B cell (primary cell): Measurements from ENCODE around the gene CALML6. TPM values are rescaled to one million over a fixed set of nuclear protein-coding genes. Genes with fewer than 3 reads are reported as not detected.

Experiments used
- ATAC-seq: fragments of 200-7000 bp; cut with Tn5 transposase; one replicate; pipeline ENCODE4 v1.10.0; 2021; ENCODE audit warnings: low read depth, mild to moderate bottlenecking, moderate number of reproducible peaks, moderate library complexity
- CTCF ChIA-PET: fragments of 350-600 bp; sonication (Branson Sonifier 250); formaldehyde crosslinking; loops from one replicate; lab custom pipeline; 2021; ENCODE audit warnings: antibody characterized with exemption, inconsistent platforms; lab: Charles Lee
- POLR2A ChIA-PET: fragments of 350-600 bp; sonication (Branson Sonifier 250); formaldehyde crosslinking; loops from one replicate; lab custom pipeline; 2021; ENCODE audit warnings: antibody characterized with exemption; lab: Charles Lee
- DNase-seq: peaks from one replicate; pipeline ENCODE4 v3.0.0; 2013
- H2AFZ ChIP-seq: 2 replicates; pipeline ENCODE4 v1.6.1; 2012; ENCODE audit warnings: mild to moderate bottlenecking, low read depth, low read length; ENCODE audit not compliant: insufficient read depth, poor library complexity, severe bottlenecking
- H3K27ac ChIP-seq, 2 donors: 1 replicate in 1 of 2; 2 replicates in 1 of 2; pipeline ENCODE4 v1.5.1; 2012 to 2013; ENCODE audit warnings: low read length in 2 of 2, mild to moderate bottlenecking in 2 of 2, moderate library complexity in 1 of 2
- H3K27me3 ChIP-seq, 4 experiments: fragments of 200-600 bp in 1 of 4; sonication (generic) in 1 of 4; replicated peaks in 1 of 4; 1 replicate in 2 of 4; 2 replicates in 2 of 4; pipeline versions ENCODE4 v1.6.1 to v1.7.0; 2013 to 2016; ENCODE audit warnings: low read length in 3 of 4, mild to moderate bottlenecking in 2 of 4, mixed read lengths in 1 of 4, moderate library complexity in 1 of 4; ENCODE audit not compliant: insufficient read depth in 4 of 4, control insufficient read depth in 3 of 4; ENCODE audit errors: control extremely low read depth in 1 of 4
- H3K36me3 ChIP-seq, 2 experiments: replicated peaks in 1 of 2; 1 replicate in 1 of 2; 2 replicates in 1 of 2; pipeline versions ENCODE4 v1.6.1 to v1.7.1; 2013; ENCODE audit warnings: low read length in 1 of 2; ENCODE audit not compliant: insufficient read depth in 2 of 2, control insufficient read depth in 1 of 2; ENCODE audit errors: control extremely low read depth in 1 of 2, extremely low read depth in 1 of 2
- H3K4me1 ChIP-seq, 2 donors: fragments of 200-600 bp in 1 of 2; sonication (generic) in 1 of 2; 1 replicate in 1 of 2; 2 replicates in 1 of 2; pipeline versions ENCODE4 v1.5.1 to v1.6.1; 2013 to 2017; ENCODE audit warnings: low read length in 2 of 2; ENCODE audit not compliant: control insufficient read depth in 2 of 2, insufficient read depth in 2 of 2
- H3K4me2 ChIP-seq: replicated peaks from 2 replicates; pipeline ENCODE3; 2012; ENCODE audit warnings: mild to moderate bottlenecking, low read depth, low read length; ENCODE audit not compliant: poor library complexity, severe bottlenecking
- H3K4me3 ChIP-seq, 5 experiments: fragments of 200-600 bp in 1 of 5; sonication (generic) in 1 of 5; 1 replicate in 3 of 5; 2 replicates in 2 of 5; pipeline versions ENCODE4 v1.5.1 to v1.7.0; 2011 to 2016; ENCODE audit warnings: low read length in 4 of 5, mild to moderate bottlenecking in 4 of 5, low read depth in 2 of 5, control low read depth in 1 of 5, moderate library complexity in 1 of 5; ENCODE audit not compliant: insufficient read depth in 1 of 5; ENCODE audit errors: control extremely low read depth in 1 of 5, extremely low read depth in 1 of 5
- H3K79me2 ChIP-seq: fragments of 200-600 bp; sonication (generic); one replicate; pipeline ENCODE4 v1.6.0; 2016; ENCODE audit warnings: low read length; ENCODE audit not compliant: control insufficient read depth, insufficient read depth
- H3K9ac ChIP-seq: fragments of 200-600 bp; sonication (generic); 2 replicates; pipeline ENCODE4 v1.6.1; 2017; ENCODE audit warnings: mild to moderate bottlenecking, low read length, moderate library complexity
- H3K9me3 ChIP-seq, 3 donors: one replicate each; pipeline versions ENCODE4 v1.6.1 to v1.7.1; 2013; ENCODE audit warnings: low read length in 2 of 3; ENCODE audit not compliant: control insufficient read depth in 2 of 3, insufficient read depth in 1 of 3; ENCODE audit errors: control extremely low read depth in 1 of 3
- H4K20me1 ChIP-seq: 2 replicates; pipeline ENCODE4 v1.6.0; 2012; ENCODE audit warnings: mild to moderate bottlenecking, low read length; ENCODE audit not compliant: insufficient read depth, control insufficient read depth, poor library complexity, severe bottlenecking
- H3K27ac Mint-ChIP-seq: one replicate; pipeline ENCODE4 v1.8.0; 2021; ENCODE audit warnings: mixed read lengths
- H3K27me3 Mint-ChIP-seq: one replicate; pipeline ENCODE4 v1.8.0; 2021; ENCODE audit warnings: mixed read lengths
- H3K4me1 Mint-ChIP-seq: one replicate; pipeline ENCODE4 v1.8.0; 2021; ENCODE audit warnings: mixed read lengths
- H3K4me3 Mint-ChIP-seq: one replicate; pipeline ENCODE4 v1.8.0; 2021; ENCODE audit warnings: mixed read lengths
- H3K9me3 Mint-ChIP-seq: one replicate; pipeline ENCODE4 v1.8.0; 2022; ENCODE audit warnings: mixed read lengths; ENCODE audit not compliant: insufficient read depth
- CTCF ChIP-seq: fragments of 200-600 bp; IDR thresholded peaks from one replicate; pipeline ENCODE4 v1.8.0; 2022; ENCODE audit warnings: antibody characterized with exemption, mild to moderate bottlenecking
- EZH2 ChIP-seq: IDR thresholded peaks from 2 replicates; pipeline ENCODE4 v1.6.1; 2012; ENCODE audit warnings: borderline replicate concordance, low read depth, mild to moderate bottlenecking, moderate library complexity, low read length; ENCODE audit not compliant: insufficient read depth, poor library complexity, severe bottlenecking
- WGBS: methylation state at CpG from one replicate; pipeline ENCODE4 v1.1.5; 2013; ENCODE audit warnings: missing lambda C conversion rate; ENCODE audit not compliant: insufficient coverage; 5-methylcytosine and 5-hydroxymethylcytosine counted together
- intact Hi-C: fragments of 100-400 bp; cut with micrococcal nuclease; formaldehyde crosslinking; loops from one replicate; pipeline ENCODE4 v1.10.0; 2022
- polyA plus RNA-seq: library from polyadenylated mRNA; depleted of rRNA; stranded (reverse); fragments of >200 nt; gene quantifications from 2 replicates; pipeline ENCODE4 v1.2.3, GENCODE V29; 2012
- total RNA-seq, 2 donors: library from RNA; stranded (reverse); fragments of 120-200 nt in 1 of 2; gene quantifications; 1 replicate in 1 of 2; 2 replicates in 1 of 2; pipeline versions ENCODE4 v1.2.3 to v1.2.4, GENCODE V29; 2013 to 2022

The CALML6 gene
- total and polyA plus RNA-seq, 2 donors (not counting 1 experiment from before 2014, with no cell fraction given) = 0.64 to 2.0 TPM

DNA sequence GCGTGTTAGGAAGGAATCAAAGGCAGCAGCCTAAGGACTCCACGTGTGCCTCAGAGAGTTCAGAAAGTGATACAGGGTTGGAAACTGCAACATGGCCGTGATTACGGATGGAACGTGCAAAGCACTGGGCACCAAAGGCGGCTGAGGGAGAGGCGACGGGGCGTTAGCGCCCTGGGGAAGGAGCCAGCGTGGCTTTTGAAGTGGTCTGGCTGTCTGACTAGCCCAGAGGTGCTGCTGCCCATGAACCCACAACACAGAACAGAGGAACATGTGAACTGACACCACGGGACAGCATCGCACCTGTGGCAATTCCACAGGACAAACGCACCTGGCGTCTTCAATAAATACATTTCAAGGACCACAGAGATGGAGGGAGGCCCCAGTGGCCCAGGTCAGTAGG, 22.0 kb downstream of the CALML6 start:
- DNase-seq = no peak
- H3K4me2 ChIP-seq = no peak overlapping the region
- H3K4me1 Mint-ChIP-seq = no peaks in the 10 kb centered on the region
- TF ChIP-seq CTCF (no peak), EZH2 (no peak)
- ChIA-PET POLR2A (no interaction called here), CTCF (no interaction called here)
- no peak overlapping the region for H3K27ac Mint-ChIP-seq
- 83% methylated on average over 15 of the region's 15 CpGs for WGBS
- no peaks in the 10 kb centered on the region for H3K9me3 Mint-ChIP-seq
- H3K36me3 ChIP-seq = no peaks in the 10 kb centered on the region
- H4K20me1 ChIP-seq = no peaks in the 10 kb centered on the region
- no peaks in the 10 kb centered on the region for H3K27me3 ChIP-seq
- no peaks in the 10 kb centered on the region for H3K79me2 ChIP-seq
- H3K4me3 Mint-ChIP-seq = no peak overlapping the region
- H2AFZ ChIP-seq = no peak overlapping the region
- no peak overlapping the region for H3K27ac ChIP-seq
- intact Hi-C loops = no loop called here
- H3K4me1 ChIP-seq = no peaks in the 10 kb centered on the region
- H3K27me3 Mint-ChIP-seq = no peaks in the 10 kb centered on the region
- H3K9ac ChIP-seq = no peak overlapping the region
- H3K9me3 ChIP-seq = no peaks in the 10 kb centered on the region
- ATAC-seq = no peak
- no peak overlapping the region for H3K4me3 ChIP-seq

DNA sequence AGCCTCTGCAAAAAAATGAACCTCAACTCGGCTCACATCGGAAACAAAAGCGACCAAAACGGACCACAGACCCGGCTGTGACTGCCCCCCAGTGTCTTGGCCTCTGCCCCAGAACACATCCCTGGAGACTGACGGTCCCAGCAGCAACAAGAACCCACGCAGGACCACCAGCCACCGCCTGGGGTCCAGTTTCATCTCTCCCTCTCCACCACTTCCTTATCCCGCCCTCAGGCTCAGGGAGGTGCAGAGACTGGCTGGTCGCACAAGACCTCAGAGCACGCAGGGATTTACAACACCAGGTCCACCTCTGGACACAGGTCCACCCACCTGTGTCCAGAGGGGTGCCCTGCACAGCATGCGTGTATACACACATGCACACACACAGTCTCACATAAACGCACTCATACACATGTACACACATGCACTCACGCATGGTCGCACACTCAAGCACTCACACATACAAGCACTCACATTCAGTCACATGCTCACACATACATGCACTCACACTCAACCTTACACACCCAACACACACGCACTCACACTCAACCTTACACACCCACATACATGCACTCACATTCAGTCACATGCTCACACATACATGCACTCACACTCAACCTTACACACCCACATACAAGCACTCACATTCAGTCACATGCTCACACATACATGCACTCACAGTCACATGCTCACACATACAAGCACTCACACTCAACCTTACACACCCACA, 22.7 kb downstream of the CALML6 start:
- H3K79me2 ChIP-seq = no peaks in the 10 kb centered on the region
- ATAC-seq = no peak
- ChIA-PET POLR2A (no interaction called here), CTCF (no interaction called here)
- Mint-ChIP-seq H3K9me3 (no peaks in the 10 kb centered on the region), H3K27ac (no peak overlapping the region), H3K4me1 (no peaks in the 10 kb centered on the region), H3K4me3 (no peak overlapping the region), H3K27me3 (no peaks in the 10 kb centered on the region)
- no peak overlapping the region for H3K4me3 ChIP-seq
- H3K4me2 ChIP-seq = no peak overlapping the region
- no peaks in the 10 kb centered on the region for H3K36me3 ChIP-seq
- H3K4me1 ChIP-seq = no peaks in the 10 kb centered on the region
- DNase-seq = no peak
- H3K9ac ChIP-seq = no peak overlapping the region
- H3K9me3 ChIP-seq = no peaks in the 10 kb centered on the region
- no peaks in the 10 kb centered on the region for H4K20me1 ChIP-seq
- intact Hi-C loops = no loop called here
- no peak overlapping the region for H3K27ac ChIP-seq
- TF ChIP-seq CTCF (no peak), EZH2 (no peak)
- H3K27me3 ChIP-seq = no peaks in the 10 kb centered on the region
- no peak overlapping the region for H2AFZ ChIP-seq
- WGBS = 78% methylated on average over 15 of the region's 16 CpGs
